ENCODE results near the gene STRIT1.

STRIT1 gene

GRCh38 chr3:155327430-155327829 is 33.9 kb upstream of the STRIT1 start:
- FAIRE-seq (no peak), DNase-seq (ENCODE audit: insufficient read length) (no peak)
- TF ChIP-seq TAF1 (IDR thresholded peaks at IDR 0.05; ENCODE audit: borderline replicate concordance, low read depth, low read length) (no peak), POLR2AphosphoS5 (IDR thresholded peaks at IDR 0.05; ENCODE audit: low read depth, low read length) (no peak), POLR2A (IDR thresholded peaks at IDR 0.05; ENCODE audit: low read depth, low read length) (no peak)

GRCh38 chr3:155326901-155327300 is 33.4 kb upstream of the STRIT1 start:
- TF ChIP-seq TAF1 (IDR thresholded peaks at IDR 0.05; ENCODE audit: borderline replicate concordance, low read depth, low read length) (no peak), POLR2AphosphoS5 (IDR thresholded peaks at IDR 0.05; ENCODE audit: low read depth, low read length) (no peak), POLR2A (IDR thresholded peaks at IDR 0.05; ENCODE audit: low read depth, low read length) (no peak)
- no peak for DNase-seq (ENCODE audit: insufficient read length)
- FAIRE-seq = no peak

GRCh38 chr3:155326244-155326643 is 32.8 kb upstream of the STRIT1 start:
- FAIRE-seq (peak; percentile 67), DNase-seq (ENCODE audit: insufficient read length) (no peak)
- TF ChIP-seq TAF1 (IDR thresholded peaks at IDR 0.05; ENCODE audit: borderline replicate concordance, low read depth, low read length) (no peak), POLR2A (IDR thresholded peaks at IDR 0.05; ENCODE audit: low read depth, low read length) (no peak), POLR2AphosphoS5 (IDR thresholded peaks at IDR 0.05; ENCODE audit: low read depth, low read length) (no peak)

DNA sequence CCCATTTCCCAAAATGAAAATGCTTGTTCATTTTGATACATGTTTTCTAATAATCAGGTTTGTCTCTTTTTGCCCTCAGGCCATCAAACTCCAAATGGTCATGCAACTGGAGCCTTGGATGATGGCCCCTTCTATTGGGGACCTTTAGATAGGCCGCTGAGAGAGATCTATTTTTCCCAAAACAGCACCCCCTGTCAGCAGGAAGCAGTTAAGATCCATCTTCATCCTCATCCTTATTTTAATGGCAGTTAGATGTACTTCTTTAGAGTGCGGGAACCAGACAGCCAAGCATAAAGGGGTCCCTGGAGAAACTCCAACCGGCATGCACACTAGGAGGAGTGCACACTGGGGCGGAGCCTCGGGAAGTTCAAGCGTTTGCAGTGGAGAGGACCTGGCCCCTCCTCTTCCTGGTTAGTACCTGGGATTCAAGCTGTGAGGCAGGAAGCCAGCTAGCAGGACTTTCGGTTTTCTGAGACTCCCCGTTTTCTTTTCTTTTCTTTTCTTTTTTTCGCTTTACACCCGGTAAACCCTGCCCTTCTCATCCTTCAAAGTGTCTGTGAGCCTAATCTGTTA is 31.9 kb upstream of the STRIT1 start:
- FAIRE-seq (no peak), DNase-seq (ENCODE audit: insufficient read length) (no peak)
- TF ChIP-seq POLR2AphosphoS5 (IDR thresholded peaks at IDR 0.05; ENCODE audit: low read depth, low read length) (no peak), TAF1 (IDR thresholded peaks at IDR 0.05; ENCODE audit: borderline replicate concordance, low read depth, low read length) (no peak), POLR2A (IDR thresholded peaks at IDR 0.05; ENCODE audit: low read depth, low read length) (no peak)

GRCh38 chr3:155323063-155323666 is 29.7 kb upstream of the STRIT1 start:
- FAIRE-seq (peak; percentile 87), DNase-seq (ENCODE audit: insufficient read length) (peak; percentile 4)
- TF ChIP-seq POLR2A (IDR thresholded peaks at IDR 0.05; ENCODE audit: low read depth, low read length) (no peak), TAF1 (IDR thresholded peaks at IDR 0.05; ENCODE audit: borderline replicate concordance, low read depth, low read length) (no peak)

DNA sequence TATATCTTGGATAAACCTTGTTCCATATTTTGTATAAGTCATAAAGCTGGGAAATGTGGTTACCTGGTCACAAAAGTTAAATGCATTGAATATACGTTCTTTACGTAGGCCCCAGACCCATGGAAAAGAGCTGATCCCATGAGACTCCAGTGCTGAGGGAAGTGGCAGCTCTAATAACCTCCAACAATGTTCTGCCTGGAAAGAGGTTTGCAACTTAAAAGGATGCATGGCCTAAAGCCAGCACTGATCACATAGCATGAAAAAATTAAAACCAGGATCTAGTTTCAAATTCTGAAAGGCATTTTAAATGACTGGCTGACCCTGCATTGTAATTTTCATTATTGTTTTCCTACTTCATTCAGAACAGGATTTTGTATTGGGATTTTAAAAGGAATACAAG is 27.9 kb upstream of the STRIT1 start:
- FAIRE-seq = no peak
- no peak for DNase-seq (ENCODE audit: insufficient read length)

DNA sequence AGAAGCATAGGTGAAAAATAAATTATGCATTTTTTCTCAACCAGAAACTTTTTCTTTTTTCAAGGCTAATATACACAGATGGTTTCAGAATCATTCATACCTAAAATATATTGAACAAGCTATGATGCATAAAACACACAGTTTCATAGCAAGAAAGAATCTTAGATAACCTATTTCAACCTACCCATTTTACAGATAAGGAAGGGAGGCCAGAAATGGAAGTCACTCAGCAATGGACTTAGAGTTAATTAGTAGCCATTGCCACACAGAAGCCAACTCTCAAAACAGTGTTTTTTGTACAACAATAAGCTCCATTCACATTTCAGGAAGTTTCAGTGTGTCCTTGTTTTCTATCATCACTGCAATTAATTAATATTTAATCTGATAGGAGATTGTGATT is 27.5 kb upstream of the STRIT1 start:
- TF ChIP-seq TAF1 (IDR thresholded peaks at IDR 0.05; ENCODE audit: borderline replicate concordance, low read depth, low read length) (no peak), POLR2A (IDR thresholded peaks at IDR 0.05; ENCODE audit: low read depth, low read length) (no peak), POLR2AphosphoS5 (IDR thresholded peaks at IDR 0.05; ENCODE audit: low read depth, low read length) (no peak)
- no peak for DNase-seq (ENCODE audit: insufficient read length)
- FAIRE-seq = no peak

More for the DNA sequence above, 27.9 kb upstream of the STRIT1 start:
- TF ChIP-seq POLR2AphosphoS5 (IDR thresholded peaks at IDR 0.05; ENCODE audit: low read depth, low read length) (no peak), POLR2A (IDR thresholded peaks at IDR 0.05; ENCODE audit: low read depth, low read length) (no peak), TAF1 (IDR thresholded peaks at IDR 0.05; ENCODE audit: borderline replicate concordance, low read depth, low read length) (no peak)

GRCh38 chr3:155318740-155319139 is 25.3 kb upstream of the STRIT1 start:
- FAIRE-seq (no peak), DNase-seq (ENCODE audit: insufficient read length) (no peak)
- TF ChIP-seq TAF1 (IDR thresholded peaks at IDR 0.05; ENCODE audit: borderline replicate concordance, low read depth, low read length) (no peak), POLR2AphosphoS5 (IDR thresholded peaks at IDR 0.05; ENCODE audit: low read depth, low read length) (no peak), POLR2A (IDR thresholded peaks at IDR 0.05; ENCODE audit: low read depth, low read length) (no peak)

- DNase-seq (ENCODE audit: insufficient read length) (no peak), FAIRE-seq (no peak)
- no peak for TF ChIP-seq POLR2A (IDR thresholded peaks at IDR 0.05; ENCODE audit: low read depth, low read length)
These were observed 23.7 kb upstream of the STRIT1 start for GRCh38 chr3:155317211-155317610.

- no peak for TF ChIP-seq TAF1 (IDR thresholded peaks at IDR 0.05; ENCODE audit: borderline replicate concordance, low read depth, low read length)
- TF ChIP-seq POLR2AphosphoS5 (IDR thresholded peaks at IDR 0.05; ENCODE audit: low read depth, low read length) = no peak
- no peak for TF ChIP-seq POLR2A (IDR thresholded peaks at IDR 0.05; ENCODE audit: low read depth, low read length)
- no peak for FAIRE-seq
- no peak for DNase-seq (ENCODE audit: insufficient read length)
These were observed 22.9 kb upstream of the STRIT1 start for GRCh38 chr3:155316426-155316825.

DNA sequence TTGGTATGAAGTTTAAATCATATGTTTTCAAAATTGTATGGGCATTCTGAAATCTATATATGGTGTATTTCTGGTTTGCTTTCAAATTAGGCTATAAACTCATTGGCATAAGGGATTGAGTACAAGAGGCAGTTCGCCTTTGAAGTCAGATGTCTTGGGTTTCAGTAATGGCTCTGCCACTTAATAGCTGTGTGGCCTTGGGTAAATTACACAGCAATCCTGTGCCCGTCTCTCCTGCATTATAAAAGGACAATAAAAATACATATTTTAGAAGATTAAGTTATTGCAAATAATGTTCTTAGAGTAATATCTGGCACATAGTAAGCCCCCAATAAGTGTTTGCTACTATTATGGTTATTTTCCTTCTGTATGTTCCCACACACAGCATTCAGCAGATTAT is 20.4 kb upstream of the STRIT1 start:
- FAIRE-seq (no peak), DNase-seq (ENCODE audit: insufficient read length) (no peak)
- TF ChIP-seq POLR2AphosphoS5 (IDR thresholded peaks at IDR 0.05; ENCODE audit: low read depth, low read length) (no peak), POLR2A (IDR thresholded peaks at IDR 0.05; ENCODE audit: low read depth, low read length) (no peak), TAF1 (IDR thresholded peaks at IDR 0.05; ENCODE audit: borderline replicate concordance, low read depth, low read length) (no peak)

- DNase-seq (ENCODE audit: insufficient read length) = no peak
- FAIRE-seq = no peak
- TF ChIP-seq POLR2AphosphoS5 (IDR thresholded peaks at IDR 0.05; ENCODE audit: low read depth, low read length) (no peak), TAF1 (IDR thresholded peaks at IDR 0.05; ENCODE audit: borderline replicate concordance, low read depth, low read length) (no peak), POLR2A (IDR thresholded peaks at IDR 0.05; ENCODE audit: low read depth, low read length) (no peak)
These were observed 19.8 kb upstream of the STRIT1 start for GRCh38 chr3:155313300-155313699.
